ENCODE data around the gene SH3BP4. TPM values are rescaled to one million over a fixed set of nuclear protein-coding genes. Genes with fewer than 3 reads are reported as not detected.

Gene SH3BP4
- total RNA-seq, 4 donors from 2014 or later: 7.5 to 24.9 (median 19.5) TPM

GRCh38 chr2:234994438-234995321 lies 42.9 kb downstream of the SH3BP4 start:
- intact Hi-C loops (cut with DNase I; ENCODE audit: low total_unique reads): no loop called here
- H3K27ac ChIP-seq: no peak overlapping the region
- DNase-seq: no peak
- H3K36me3 ChIP-seq: no peaks in the 10 kb centered on the region
- no peaks in the 10 kb centered on the region for H3K9me3 ChIP-seq
- TF ChIP-seq POLR2A (IDR thresholded peaks at IDR 0.05) (no peak), POLR2AphosphoS5 (IDR thresholded peaks at IDR 0.05) (no peak), EP300 (IDR thresholded peaks at IDR 0.05; ENCODE audit: low read depth) (no peak), CTCF (IDR thresholded peaks at IDR 0.05) (no peak)
- WGBS, 2 donors (ENCODE audit: low coverage in 1 of 2): 84% methylated on average over 23 of the region's 29 CpGs; no CpG with 5 or more reads in 1 of the 2 donors
- in situ Hi-C loops (cut with MboI; ENCODE audit: low pct_ligation_motif_present in 1 of 4, low pct_unique_long_range_greater_than_20kb in 1 of 4, low sequenced_read_pairs in 3 of 4): no loop called here
- no peak overlapping the region for H3K4me3 ChIP-seq
- H3K4me1 ChIP-seq: peaks cover 0 to 39% (median 13%) of the 10 kb centered on the region in 4 donors
- H3K27me3 ChIP-seq: no peaks in the 10 kb centered on the region

GRCh38 chr2:234995332-234996068 lies 43.7 kb downstream of the SH3BP4 start:
- DNase-seq: peak; percentile 41
- peak overlapping the region in 1 of 4 donors; percentile 1 for H3K27ac ChIP-seq

DNA sequence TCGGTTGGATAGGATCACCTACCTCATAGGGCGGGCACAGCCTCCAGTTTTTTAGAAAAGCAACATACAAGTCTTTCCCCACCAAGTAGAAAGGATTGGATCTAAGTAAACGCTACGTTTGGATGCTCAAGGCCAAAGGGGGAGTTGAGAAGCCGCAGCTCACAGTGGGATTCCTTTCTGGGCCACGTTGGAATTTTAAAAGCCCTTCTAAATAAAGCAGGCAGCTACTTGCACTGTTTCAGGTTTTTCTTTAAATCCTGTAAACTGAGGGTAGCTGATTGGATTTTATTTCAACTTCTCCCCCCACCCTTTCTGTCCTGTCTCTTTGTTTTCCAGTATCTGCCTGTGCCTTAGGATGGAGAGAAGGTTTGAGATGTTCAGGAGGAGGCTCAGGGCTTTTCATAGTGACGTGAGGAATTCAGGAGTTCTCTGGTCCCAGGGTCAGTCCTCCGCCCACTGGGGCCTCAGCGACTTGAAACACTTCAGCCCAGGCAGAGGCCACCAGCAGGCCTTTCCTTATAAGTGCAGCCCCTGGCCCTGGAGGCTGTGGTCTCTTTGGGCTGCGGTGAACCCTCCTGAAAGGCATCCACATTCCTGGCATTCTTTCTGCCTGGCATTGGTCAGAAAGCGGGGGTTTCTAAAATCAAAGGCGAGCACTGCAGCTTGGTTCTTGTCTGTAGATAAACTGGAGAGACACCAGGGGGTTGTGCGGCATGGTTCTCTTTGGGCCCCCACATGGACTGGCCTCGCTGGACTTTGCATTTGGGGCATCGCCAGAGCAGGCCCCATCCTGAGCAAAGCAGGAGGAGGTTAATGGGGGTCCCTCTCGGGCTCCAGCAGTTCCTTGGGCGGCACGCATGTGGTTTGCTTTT lies 44.5 kb downstream of the SH3BP4 start:
- peak overlapping the region in 1 of 4 donors; percentile 1 for H3K27ac ChIP-seq
- whole genome bisulfite sequencing, 2 donors (ENCODE audit: low coverage in 1 of 2): 69 to 79% methylated on average over 6 to 18 of the region's 18 CpGs
- no peak for DNase-seq
- no peaks in the 10 kb centered on the region for H3K27me3 ChIP-seq
- intact Hi-C loops (cut with DNase I; ENCODE audit: low total_unique reads): no loop called here
- no peaks in the 10 kb centered on the region for H3K36me3 ChIP-seq
- no peak overlapping the region for H3K4me3 ChIP-seq
- no peak for TF ChIP-seq CTCF (IDR thresholded peaks at IDR 0.05)
- no peak for TF ChIP-seq POLR2A (IDR thresholded peaks at IDR 0.05)
- no peak for TF ChIP-seq POLR2AphosphoS5 (IDR thresholded peaks at IDR 0.05)
- no peak for TF ChIP-seq EP300 (IDR thresholded peaks at IDR 0.05; ENCODE audit: low read depth)
- in situ Hi-C loops (cut with MboI; ENCODE audit: low pct_ligation_motif_present in 1 of 4, low pct_unique_long_range_greater_than_20kb in 1 of 4, low sequenced_read_pairs in 3 of 4): no loop called here
- H3K4me1 ChIP-seq: peaks cover 8 to 51% (median 28%) of the 10 kb centered on the region in 4 donors
- H3K9me3 ChIP-seq: no peaks in the 10 kb centered on the region

More at GRCh38 chr2:234995332-234996068, 43.7 kb downstream of the SH3BP4 start:
- Histone ChIP-seq H3K27me3 (no peaks in the 10 kb centered on the region), H3K4me3 (no peak overlapping the region), H3K9me3 (no peaks in the 10 kb centered on the region), H3K36me3 (no peaks in the 10 kb centered on the region), H3K4me1 (peaks cover 6 to 43% (median 21%) of the 10 kb centered on the region in 4 donors)
- intact Hi-C loops (cut with DNase I; ENCODE audit: low total_unique reads): no loop called here
- TF ChIP-seq POLR2AphosphoS5 (IDR thresholded peaks at IDR 0.05): no peak
- TF ChIP-seq EP300 (IDR thresholded peaks at IDR 0.05; ENCODE audit: low read depth): no peak
- TF ChIP-seq POLR2A (IDR thresholded peaks at IDR 0.05): no peak
- no peak for TF ChIP-seq CTCF (IDR thresholded peaks at IDR 0.05)
- 67% methylated on average over 24 of the region's 24 CpGs; no CpG with 5 or more reads in 1 of the 2 donors for WGBS, 2 donors (ENCODE audit: low coverage in 1 of 2)
- in situ Hi-C loops (cut with MboI; ENCODE audit: low pct_ligation_motif_present in 1 of 4, low pct_unique_long_range_greater_than_20kb in 1 of 4, low sequenced_read_pairs in 3 of 4): no loop called here

Data from transverse colon (tissue), 4 donors.